Camera-type eye (tissue), 1 donor: ENCODE data around the gene C17orf50. TPM values are rescaled to one million over a fixed set of nuclear protein-coding genes. Genes with fewer than 3 reads are reported as not detected.

ENCODE experiments used
- total RNA-seq: library from RNA; depleted of rRNA; stranded (reverse); fragments of >200 nt; gene quantifications from one replicate; pipeline ENCODE4 v1.2.3, GENCODE V29; 2014

Gene C17orf50
- not detected for total RNA-seq

DNA sequence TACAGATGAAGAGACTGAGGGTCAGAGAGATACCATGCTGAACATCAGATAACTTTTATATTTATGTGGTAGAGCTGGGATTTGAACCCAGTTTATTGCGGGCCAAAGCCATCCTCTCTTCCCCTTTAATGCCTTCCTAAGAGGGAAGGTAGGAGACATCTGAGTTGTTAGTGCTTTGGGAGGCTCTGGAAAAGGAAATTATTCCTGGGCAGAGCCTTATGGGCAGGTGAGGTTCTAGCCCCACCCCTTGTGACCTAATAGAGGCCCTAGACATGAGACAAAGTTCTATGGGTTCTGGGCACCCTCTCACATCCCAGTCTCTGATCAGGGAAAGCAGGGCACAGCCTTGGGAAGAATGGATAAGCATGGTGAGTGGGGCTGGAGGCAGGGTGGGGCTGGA is at the start of gene C17orf50:
C17orf50 (plus strand) TSS at position 301 of the 400 bp plus-strand sequence; CDS start at position 356, 55 bp downstream.

DNA sequence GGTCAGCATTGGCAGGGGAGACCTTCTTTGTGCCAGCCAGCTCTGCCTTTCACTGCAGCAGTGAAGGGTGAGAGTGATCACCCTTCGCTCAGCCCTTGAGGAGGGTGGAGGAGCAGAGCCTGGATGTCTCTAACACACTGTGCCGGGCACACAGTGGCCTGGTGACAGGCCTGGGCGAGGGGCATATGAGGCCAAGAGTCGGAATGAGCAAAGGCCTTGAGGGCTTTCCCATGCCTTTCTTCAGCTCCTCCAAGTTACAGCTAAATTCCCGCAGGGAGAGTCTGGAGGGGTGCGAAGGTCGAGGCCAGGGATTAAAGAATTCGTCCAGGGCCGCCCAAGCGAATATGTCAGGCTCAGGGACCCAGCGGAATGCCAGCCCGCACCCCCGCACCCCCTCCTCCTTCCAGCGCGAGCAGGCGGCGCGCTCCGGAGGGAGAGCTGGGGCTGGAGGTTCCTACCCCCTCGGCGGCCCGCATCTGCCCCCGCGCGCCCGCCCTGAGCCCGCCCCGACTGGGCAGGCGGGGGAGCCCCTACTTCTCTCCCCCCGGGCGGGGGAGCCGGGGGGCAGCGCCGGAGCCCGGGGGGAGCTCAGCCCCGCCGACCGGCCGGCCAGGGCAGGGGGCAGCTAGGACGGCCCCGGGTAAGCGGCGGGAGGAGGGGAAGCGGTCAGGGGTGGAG is 29.3 kb upstream of the C17orf50 start, which contains the start of gene RASL10B:
RASL10B (plus strand) TSS at position 401 of the 678 bp plus-strand sequence. CDS start 3,546 bp downstream, outside the sequence.

DNA sequence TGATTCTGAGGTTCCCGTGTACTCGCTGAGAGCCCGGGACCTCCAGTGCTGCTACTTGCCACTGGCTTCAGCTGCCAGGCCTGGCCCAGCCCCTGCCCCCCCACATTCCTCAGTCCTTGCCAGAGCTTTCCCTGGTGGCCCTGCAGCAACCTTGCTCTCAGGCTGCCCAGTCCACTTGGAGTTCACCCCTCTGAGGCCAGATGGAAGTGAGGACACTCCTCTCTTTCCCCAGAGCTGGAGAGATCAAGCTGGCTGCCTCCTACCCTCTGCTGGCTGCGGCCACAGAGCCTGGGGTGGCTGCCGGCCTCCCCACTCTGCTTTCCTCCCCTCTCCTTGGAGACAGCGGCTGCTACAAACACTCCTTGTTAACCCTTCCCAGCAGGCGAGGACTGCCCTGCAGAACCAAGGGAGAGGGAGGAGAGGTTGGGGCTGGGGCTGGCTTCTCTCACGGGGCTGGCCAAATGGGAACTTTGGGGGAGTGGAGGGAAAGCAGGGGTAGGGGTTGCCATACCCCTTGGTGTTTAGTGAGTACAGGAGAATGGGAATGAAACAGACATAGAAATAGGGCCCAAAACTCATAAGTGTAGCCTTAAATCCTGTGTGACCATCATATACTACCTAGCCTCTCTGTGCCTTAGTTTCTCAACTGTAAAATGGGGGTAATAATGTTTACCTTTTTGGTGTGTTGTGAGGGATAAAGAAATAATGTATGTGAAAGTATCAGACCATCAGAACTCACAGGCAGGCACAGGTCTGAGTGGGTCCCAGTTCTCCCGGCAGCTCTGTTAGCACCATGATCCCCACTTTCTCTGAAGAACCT is 7.5 kb upstream of the C17orf50 start, which contains the start of gene GAS2L2:
GAS2L2 (minus strand) TSS at position 295 of the 820 bp plus-strand sequence. CDS start 389 bp downstream, outside the sequence.

DNA sequence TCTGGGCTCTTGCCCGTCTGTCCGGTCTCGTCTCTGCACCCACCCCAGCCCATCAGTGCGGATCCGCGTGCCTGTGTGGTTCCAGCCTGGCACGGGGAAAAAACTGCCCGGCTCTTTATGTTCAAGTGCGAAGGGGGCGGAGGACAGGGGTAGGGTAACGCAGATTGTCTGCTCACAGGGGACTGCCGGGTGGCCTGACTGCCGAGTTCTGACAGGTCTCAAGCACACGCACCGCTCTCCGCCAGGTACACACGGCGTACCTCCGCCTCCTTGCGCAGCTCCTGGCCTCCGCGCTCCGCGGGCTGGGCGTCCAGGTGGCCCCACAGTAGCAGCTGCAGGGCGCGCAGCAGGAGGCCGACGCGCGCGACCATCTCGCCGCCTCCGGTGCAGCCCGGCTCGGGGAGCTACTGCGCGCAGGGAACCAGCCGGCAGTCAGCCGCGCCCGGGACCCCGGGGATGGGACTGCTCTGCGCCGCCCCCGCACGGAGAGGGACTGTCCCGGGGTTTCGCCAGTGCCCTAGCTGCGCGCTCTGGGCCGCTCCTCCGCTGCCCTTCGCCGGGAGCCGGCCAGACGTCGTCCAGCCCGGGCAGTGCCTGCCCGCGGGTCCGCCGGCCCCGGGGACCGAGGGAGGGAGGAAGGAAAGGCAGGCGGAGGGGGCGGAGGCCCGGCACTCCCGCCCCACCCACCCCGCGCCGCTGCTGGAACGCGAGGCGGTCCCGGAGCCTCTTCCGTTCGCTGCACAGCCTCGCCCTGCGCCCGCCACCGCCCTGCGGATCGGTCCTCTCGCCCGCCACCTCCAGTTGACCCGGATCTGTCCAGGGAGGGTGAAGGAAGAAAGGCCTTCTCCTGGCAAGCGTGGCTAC is 34.6 kb downstream of the C17orf50 start, which contains the start of gene MMP28:
MMP28 (minus strand) TSS at position 635 of the 864 bp plus-strand sequence; CDS start at position 371, 264 bp downstream.

DNA sequence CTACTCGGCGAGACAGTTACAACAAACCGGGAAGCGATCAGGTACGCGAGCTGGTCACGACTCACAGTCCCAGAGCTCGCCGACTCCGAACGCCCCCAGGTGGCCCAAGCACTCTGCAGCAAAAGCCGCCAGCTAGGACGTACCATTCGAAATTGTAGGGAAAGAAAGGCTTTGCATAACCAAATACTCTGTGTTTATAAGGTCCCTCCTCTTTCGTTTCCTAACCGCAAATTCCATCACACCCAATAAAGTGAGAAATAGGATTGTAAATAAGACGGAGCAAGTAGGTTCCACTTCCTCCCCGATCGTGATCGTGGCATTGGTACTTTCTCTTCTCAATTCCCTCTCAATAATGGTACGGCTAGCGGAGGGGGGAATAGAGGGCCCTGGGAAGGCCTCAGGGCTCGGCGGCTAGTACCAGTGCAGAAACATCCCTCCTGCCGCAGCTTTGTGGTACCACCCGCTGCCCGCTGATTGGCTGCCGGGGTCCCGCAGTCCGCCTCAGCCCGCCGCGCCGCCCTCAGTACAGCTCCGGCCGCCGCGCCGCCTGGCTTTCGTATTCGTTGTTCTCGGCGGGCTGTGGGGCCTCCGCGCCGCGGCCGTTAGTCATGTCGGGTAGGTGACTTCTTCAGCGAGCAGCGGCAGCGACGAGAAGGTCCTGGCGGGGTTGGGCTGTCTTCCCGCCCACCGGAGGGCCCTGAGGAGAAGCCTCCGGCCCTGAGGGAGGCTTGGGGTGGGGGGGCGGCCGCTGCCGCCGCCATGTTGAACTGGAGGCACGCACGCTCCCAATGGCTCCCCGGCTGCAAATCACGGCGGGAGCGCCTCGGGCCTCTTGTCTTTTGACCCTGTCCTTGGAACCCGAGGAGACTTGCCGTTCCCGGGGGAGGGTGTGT is 48.5 kb downstream of the C17orf50 start, which contains the start of gene TAF15:
TAF15 (plus strand) TSS at position 523 of the 893 bp plus-strand sequence; CDS start at position 609, 86 bp downstream.

Other genes with a start within 250 kb of the C17orf50 start
- 0.77 TPM for gene SLFN12L, start 223.2 kb upstream of the C17orf50 start, total RNA-seq
- 1.0 TPM for gene SLFN14, start 200.1 kb upstream of the C17orf50 start, total RNA-seq
- gene PEX12, start 182.3 kb upstream of the C17orf50 start, total RNA-seq = 7.6 TPM
- gene AP2B1, start 173.6 kb upstream of the C17orf50 start, total RNA-seq = 116 TPM
- 4.1 TPM for gene RASL10B, start 29.2 kb upstream of the C17orf50 start, total RNA-seq
- gene GAS2L2, start 7.6 kb upstream of the C17orf50 start, total RNA-seq = 0.33 TPM
- gene MMP28, start 34.8 kb downstream of the C17orf50 start, total RNA-seq = 4.2 TPM
- 132 TPM for gene TAF15, start 48.6 kb downstream of the C17orf50 start, total RNA-seq
- gene HEATR9, start 108.0 kb downstream of the C17orf50 start, total RNA-seq = not detected
- gene CCL5, start 119.5 kb downstream of the C17orf50 start, total RNA-seq = 2.1 TPM
- 0.99 TPM for gene RDM1, start 169.9 kb downstream of the C17orf50 start, total RNA-seq
- gene LYZL6, start 182.8 kb downstream of the C17orf50 start, total RNA-seq = not detected
- not detected for gene CCL16, start 220.6 kb downstream of the C17orf50 start, total RNA-seq
- gene CCL14, start 225.8 kb downstream of the C17orf50 start, total RNA-seq = 0.60 TPM
- gene CCL15, start 240.7 kb downstream of the C17orf50 start, total RNA-seq = not detected